Liver (tissue), 9 donors: ENCODE measurements around the gene ARHGEF1. TPM values are rescaled to one million over a fixed set of nuclear protein-coding genes. Genes with fewer than 3 reads are reported as not detected.

Experiments used
- DNase-seq: peaks from one replicate; pipeline ENCODE4 v3.0.0-alpha.2; 2017; ENCODE audit warnings: low spot score
- H3K27ac ChIP-seq, 2 donors: one replicate each; pipeline ENCODE4 v1.7.0; 2013; ENCODE audit warnings: inconsistent platforms in 2 of 2, low read length in 2 of 2, control low read depth in 1 of 2, low read depth in 1 of 2, mild to moderate bottlenecking in 1 of 2
- H3K27me3 ChIP-seq, 4 donors: one replicate each; pipeline versions ENCODE4 v1.6.1 to v1.7.0; 2013; ENCODE audit warnings: low read length in 3 of 4, inconsistent platforms in 1 of 4, mild to moderate bottlenecking in 1 of 4, moderate library complexity in 1 of 4; ENCODE audit not compliant: control insufficient read depth in 4 of 4, insufficient read depth in 4 of 4
- H3K36me3 ChIP-seq, 4 donors: one replicate each; pipeline versions ENCODE4 v1.6.1 to v1.7.0; 2013; ENCODE audit warnings: low read length in 3 of 4, mild to moderate bottlenecking in 3 of 4, low read depth in 1 of 4, moderate library complexity in 1 of 4; ENCODE audit not compliant: control insufficient read depth in 4 of 4, insufficient read depth in 3 of 4
- H3K4me1 ChIP-seq, 4 donors: one replicate each; pipeline versions ENCODE4 v1.6.1 to v1.7.0; 2013; ENCODE audit warnings: low read length in 3 of 4, mild to moderate bottlenecking in 3 of 4, moderate library complexity in 1 of 4; ENCODE audit not compliant: control insufficient read depth in 4 of 4, insufficient read depth in 4 of 4
- H3K4me3 ChIP-seq, 3 donors: one replicate each; pipeline versions ENCODE4 v1.6.1 to v1.7.0; 2013; ENCODE audit warnings: low read length in 3 of 3, control low read depth in 1 of 3, low read depth in 1 of 3, mild to moderate bottlenecking in 1 of 3
- H3K9ac ChIP-seq, 2 donors: one replicate each; pipeline ENCODE4 v1.7.0; 2013; ENCODE audit warnings: low read length in 2 of 2, mild to moderate bottlenecking in 2 of 2, moderate library complexity in 2 of 2, control low read depth in 1 of 2, low read depth in 1 of 2
- H3K9me3 ChIP-seq, 4 donors: one replicate each; pipeline versions ENCODE4 v1.6.1 to v1.7.0; 2013; ENCODE audit warnings: low read length in 3 of 4; ENCODE audit not compliant: control insufficient read depth in 4 of 4
- CTCF ChIP-seq: fragments of 150-350 bp; IDR thresholded peaks from 2 replicates; pipeline ENCODE4 v1.5.1; 2017; ENCODE audit warnings: improper control_type of control experiment, low read depth, low read length; ENCODE audit not compliant: missing input control
- EGR1 ChIP-seq, 2 donors: IDR thresholded peaks; 2 replicates each; pipeline ENCODE4 v1.6.1; 2016 to 2018; ENCODE audit warnings: antibody characterized with exemption in 2 of 2, low read depth in 2 of 2
- FOXA1 ChIP-seq: IDR thresholded peaks from 2 replicates; pipeline ENCODE4 v1.6.1; 2016; ENCODE audit warnings: antibody characterized with exemption
- FOXA2 ChIP-seq: IDR thresholded peaks from 2 replicates; pipeline ENCODE4 v1.6.1; 2016; ENCODE audit warnings: antibody characterized with exemption
- GABPA ChIP-seq, 2 donors: IDR thresholded peaks in 1 of 2; conservative IDR thresholded peaks in 1 of 2; 2 replicates each; pipeline ENCODE4 v1.6.1; 2016; ENCODE audit warnings: antibody characterized with exemption in 2 of 2, mild to moderate bottlenecking in 1 of 2, moderate library complexity in 1 of 2
- HNF4A ChIP-seq, 2 donors: conservative IDR thresholded peaks; 2 replicates each; pipeline ENCODE4 v1.6.1; 2016; ENCODE audit warnings: antibody characterized with exemption in 2 of 2, mild to moderate bottlenecking in 2 of 2
- HNF4G ChIP-seq: IDR thresholded peaks from 2 replicates; pipeline ENCODE4 v1.6.1; 2016; ENCODE audit warnings: antibody characterized with exemption
- JUND ChIP-seq, 2 donors: IDR thresholded peaks; 2 replicates each; pipeline ENCODE4 v1.6.1; 2016; ENCODE audit warnings: antibody characterized with exemption in 2 of 2
- NR2F2 ChIP-seq: IDR thresholded peaks from 2 replicates; pipeline ENCODE4 v1.6.1; 2016; ENCODE audit warnings: antibody characterized with exemption
- RAD21 ChIP-seq, 2 donors: IDR thresholded peaks; 2 replicates each; pipeline ENCODE4 v1.6.1; 2016; ENCODE audit warnings: antibody characterized with exemption in 2 of 2, mild to moderate bottlenecking in 2 of 2
- REST ChIP-seq: IDR thresholded peaks from 2 replicates; pipeline ENCODE4 v1.6.1; 2016; ENCODE audit warnings: antibody characterized with exemption, mild to moderate bottlenecking
- RXRA ChIP-seq, 2 donors: IDR thresholded peaks; 2 replicates each; pipeline ENCODE4 v1.6.1; 2017 to 2018; ENCODE audit warnings: antibody characterized with exemption in 2 of 2, mild to moderate bottlenecking in 1 of 2
- SP1 ChIP-seq: IDR thresholded peaks from 2 replicates; pipeline ENCODE4 v1.6.1; 2018; ENCODE audit warnings: antibody characterized with exemption, mild to moderate bottlenecking
- TAF1 ChIP-seq: conservative IDR thresholded peaks from 2 replicates; pipeline ENCODE4 v1.6.1; 2016; ENCODE audit warnings: antibody characterized with exemption, mild to moderate bottlenecking
- YY1 ChIP-seq: IDR thresholded peaks from 2 replicates; pipeline ENCODE4 v1.6.1; 2016; ENCODE audit warnings: antibody characterized with exemption, mild to moderate bottlenecking
- ZBTB33 ChIP-seq: IDR thresholded peaks from 2 replicates; pipeline ENCODE4 v1.6.1; 2016; ENCODE audit warnings: antibody characterized with exemption
- WGBS: extraction: QIAGEN DNeasy Blood & Tissue Kit; methylation state at CpG from one replicate; pipeline ENCODE4 v1.1.7; 2013; 5-methylcytosine and 5-hydroxymethylcytosine counted together
- polyA plus RNA-seq, 2 donors: library from polyadenylated mRNA; stranded (reverse) in 1 of 2; unstranded in 1 of 2; fragments of 200-250 nt in 1 of 2; fragments of >200 nt in 1 of 2; fragmentation: Nextera tagmentation in 1 of 2; extraction: Ambion mirVana in 1 of 2; gene quantifications; one replicate each; pipeline versions ENCODE4 v1.2.1 to v1.2.3, GENCODE V29; 2013 to 2015
- total RNA-seq, 2 donors: library from RNA; depleted of rRNA; stranded (reverse); fragments of >200 nt; gene quantifications; one replicate each; pipeline ENCODE4 v1.2.3, GENCODE V29; 2014
- TF ChIP-seq, protein P1 (sequence below): IDR thresholded peaks from 2 replicates; pipeline ENCODE4 v1.6.1; 2016; ENCODE audit warnings: antibody characterized with exemption
- TF ChIP-seq, protein P2 (sequence below): IDR thresholded peaks from 2 replicates; pipeline ENCODE4 v1.6.1; 2016; ENCODE audit warnings: antibody characterized with exemption
- donor health status: healthy.
- donor health status: healthy.
- donor health status: healthy.
- donor health status: healthy.
- donor health status: healthy.

Gene ARHGEF1
- total and polyA plus RNA-seq, 4 donors, result 13.2 to 30.1 (median 18.5) TPM

DNA sequence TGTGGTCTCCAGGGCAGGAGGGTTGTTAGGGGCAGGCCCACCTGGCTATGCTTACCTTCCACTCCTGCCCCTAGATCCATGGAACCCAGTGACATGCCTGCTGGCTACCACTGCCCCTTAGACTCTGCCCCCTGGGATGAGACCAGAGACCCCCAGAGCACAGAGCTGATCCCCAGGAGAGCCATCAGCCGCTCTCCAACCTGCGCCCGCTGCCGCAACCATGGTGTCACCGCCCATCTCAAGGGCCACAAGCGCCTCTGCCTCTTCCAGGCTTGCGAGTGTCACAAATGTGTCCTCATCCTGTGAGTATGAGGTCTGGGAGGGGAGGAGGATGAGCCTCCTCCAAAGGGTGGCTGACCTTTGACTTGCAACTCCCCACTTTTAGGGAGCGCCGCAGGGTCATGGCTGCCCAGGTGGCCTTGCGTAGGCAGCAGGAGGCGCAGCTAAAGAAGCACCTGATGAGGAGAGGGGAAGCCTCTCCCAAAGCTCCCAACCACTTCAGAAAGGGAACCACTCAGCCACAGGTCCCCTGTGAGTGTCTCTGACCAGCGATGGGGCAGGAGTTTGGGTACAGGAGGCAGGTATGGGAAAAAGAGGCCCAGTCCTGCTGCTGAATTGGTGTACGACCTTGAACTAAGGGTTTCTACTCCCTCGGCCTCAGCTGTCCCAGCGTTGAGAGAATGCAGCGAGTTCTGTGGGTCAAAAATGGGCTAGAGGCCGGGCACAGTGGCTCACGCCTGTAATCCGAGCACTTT lies 35.5 kb upstream of the ARHGEF1 start:
- Histone ChIP-seq H3K36me3 (no peaks in the 10 kb centered on the region), H3K4me1 (no peaks in the 10 kb centered on the region), H3K27me3 (peaks cover 0 to 3% (median 1%) of the 10 kb centered on the region in 4 donors), H3K27ac (no peak overlapping the region), H3K9ac (no peak overlapping the region), H3K9me3 (no peaks in the 10 kb centered on the region), H3K4me3 (no peak overlapping the region)
- 88% methylated on average over 19 of the region's 19 CpGs for WGBS
- DNase-seq, result no peak
- TF ChIP-seq, protein P1, sequence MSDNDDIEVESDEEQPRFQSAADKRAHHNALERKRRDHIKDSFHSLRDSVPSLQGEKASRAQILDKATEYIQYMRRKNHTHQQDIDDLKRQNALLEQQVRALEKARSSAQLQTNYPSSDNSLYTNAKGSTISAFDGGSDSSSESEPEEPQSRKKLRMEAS, result no peak

GRCh38 chr19:41848666-41849065 lies 34.3 kb upstream of the ARHGEF1 start:
- no peak for DNase-seq

More at GRCh38 chr19:41848666-41849065, 34.3 kb upstream of the ARHGEF1 start:
- no peak overlapping the region for H3K9ac ChIP-seq
- no peaks in the 10 kb centered on the region for H3K9me3 ChIP-seq
- no peaks in the 10 kb centered on the region for H3K4me1 ChIP-seq
- TF ChIP-seq EGR1 (IDR thresholded peaks at IDR 0.05; ENCODE audit: low read depth in 2 of 2) (no peak), FOXA1 (no peak), YY1 (no peak), SP1 (no peak), NR2F2 (no peak), RXRA (IDR thresholded peaks at IDR 0.05) (no peak), RAD21 (IDR thresholded peaks at IDR 0.05) (no peak), FOXA2 (no peak), TAF1 (no peak), HNF4G (no peak), REST (no peak), HNF4A (conservative IDR thresholded peaks at IDR 0.05) (no peak), GABPA (IDR thresholded peaks at IDR 0.05 in 1 of 2, conservative IDR thresholded peaks at IDR 0.05 in 1 of 2) (no peak), ZBTB33 (no peak), JUND (IDR thresholded peaks at IDR 0.05) (no peak), CTCF (no peak)
- TF ChIP-seq, protein P2, sequence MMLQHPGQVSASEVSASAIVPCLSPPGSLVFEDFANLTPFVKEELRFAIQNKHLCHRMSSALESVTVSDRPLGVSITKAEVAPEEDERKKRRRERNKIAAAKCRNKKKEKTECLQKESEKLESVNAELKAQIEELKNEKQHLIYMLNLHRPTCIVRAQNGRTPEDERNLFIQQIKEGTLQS, result no peak
- TF ChIP-seq, protein P1, result no peak
- peaks cover 0 to 3% (median 1%) of the 10 kb centered on the region in 4 donors for H3K27me3 ChIP-seq
- WGBS, result 87% methylated on average over 6 of the region's 6 CpGs
- no peak overlapping the region for H3K4me3 ChIP-seq
- H3K27ac ChIP-seq, result no peak overlapping the region
- H3K36me3 ChIP-seq, result no peaks in the 10 kb centered on the region
